ENCODE results near the gene PHKA2. TPM values are rescaled to one million over a fixed set of nuclear protein-coding genes. Genes with fewer than 3 reads are reported as not detected.

The PHKA2 gene
- total and polyA plus RNA-seq, 10 donors, result 13.7 to 46.0 (median 35.7) TPM

GRCh38 chrX:18997916-18998315 is 14.0 kb upstream of the PHKA2 start:
- no peaks in the 10 kb centered on the region for H3K36me3 ChIP-seq
- WGBS, 5 donors, result 51 to 91% (median 79%) methylated on average over 3 to 4 of the region's 4 CpGs

GRCh38 chrX:18996536-18996935 is 12.6 kb upstream of the PHKA2 start:
- Histone ChIP-seq H3K27me3 (replicated peaks in 1 of 7) (no peaks in the 10 kb centered on the region), H3K9me3 (no peaks in the 10 kb centered on the region), H3K27ac (no peak overlapping the region), H3K4me1 (no peaks in the 10 kb centered on the region), H3K4me3 (no peak overlapping the region), H3K36me3 (no peaks in the 10 kb centered on the region)
- DNase-seq, result no peak
- TF ChIP-seq CTCF (IDR thresholded peaks at IDR 0.05 in 8 of 11, conservative IDR thresholded peaks at IDR 0.05 in 3 of 11) (no peak), POLR2AphosphoS5 (IDR thresholded peaks at IDR 0.05) (no peak), POLR2A (IDR thresholded peaks at IDR 0.05) (no peak)
- intact Hi-C loops (cut with DNase I; ENCODE audit: low total_unique reads), result no loop called here

More at GRCh38 chrX:18997916-18998315, 14.0 kb upstream of the PHKA2 start:
- TF ChIP-seq POLR2A (IDR thresholded peaks at IDR 0.05) (no peak), CTCF (IDR thresholded peaks at IDR 0.05 in 8 of 11, conservative IDR thresholded peaks at IDR 0.05 in 3 of 11) (no peak), POLR2AphosphoS5 (IDR thresholded peaks at IDR 0.05) (no peak)
- no peaks in the 10 kb centered on the region for H3K9me3 ChIP-seq
- H3K27ac ChIP-seq, result no peak overlapping the region
- no peak for DNase-seq
- intact Hi-C loops (cut with DNase I; ENCODE audit: low total_unique reads), result no loop called here
- H3K27me3 ChIP-seq (replicated peaks in 1 of 7), result no peaks in the 10 kb centered on the region
- no peaks in the 10 kb centered on the region for H3K4me1 ChIP-seq
- H3K4me3 ChIP-seq, result no peak overlapping the region

GRCh38 chrX:18995221-18995620 is 11.3 kb upstream of the PHKA2 start:
- H3K9me3 ChIP-seq, result no peaks in the 10 kb centered on the region
- no peak for DNase-seq
- no peaks in the 10 kb centered on the region for H3K27me3 ChIP-seq (replicated peaks in 1 of 7)
- H3K4me3 ChIP-seq, result no peak overlapping the region
- TF ChIP-seq POLR2A (IDR thresholded peaks at IDR 0.05) (no peak), POLR2AphosphoS5 (IDR thresholded peaks at IDR 0.05) (no peak), CTCF (IDR thresholded peaks at IDR 0.05 in 8 of 11, conservative IDR thresholded peaks at IDR 0.05 in 3 of 11) (no peak)
- no peak overlapping the region for H3K27ac ChIP-seq
- intact Hi-C loops (cut with DNase I; ENCODE audit: low total_unique reads), result no loop called here
- no peaks in the 10 kb centered on the region for H3K36me3 ChIP-seq
- WGBS, 5 donors, result 78 to 97% (median 86%) methylated on average over 3 of the region's 3 CpGs
- no peaks in the 10 kb centered on the region for H3K4me1 ChIP-seq

GRCh38 chrX:18994713-18995112 is 10.8 kb upstream of the PHKA2 start:
- no peaks in the 10 kb centered on the region for H3K27me3 ChIP-seq (replicated peaks in 1 of 7)
- WGBS, 5 donors, result 79 to 95% (median 87%) methylated on average over 3 of the region's 3 CpGs
- H3K9me3 ChIP-seq, result no peaks in the 10 kb centered on the region
- H3K4me3 ChIP-seq, result no peak overlapping the region
- no peak for DNase-seq
- H3K4me1 ChIP-seq, result no peaks in the 10 kb centered on the region
- no peak for TF ChIP-seq POLR2AphosphoS5 (IDR thresholded peaks at IDR 0.05)
- TF ChIP-seq POLR2A (IDR thresholded peaks at IDR 0.05), result no peak
- no peak for TF ChIP-seq CTCF (IDR thresholded peaks at IDR 0.05 in 8 of 11, conservative IDR thresholded peaks at IDR 0.05 in 3 of 11)
- H3K27ac ChIP-seq, result no peak overlapping the region
- intact Hi-C loops (cut with DNase I; ENCODE audit: low total_unique reads), result no loop called here
- H3K36me3 ChIP-seq, result no peaks in the 10 kb centered on the region
